ENCODE data around the gene TANGO2.
"Not testable (repeated sequence)": the region's sequence is repeated elsewhere in the genome, so short reads cannot be mapped to it uniquely, and the experiment has no call there.

The TANGO2 gene

DNA sequence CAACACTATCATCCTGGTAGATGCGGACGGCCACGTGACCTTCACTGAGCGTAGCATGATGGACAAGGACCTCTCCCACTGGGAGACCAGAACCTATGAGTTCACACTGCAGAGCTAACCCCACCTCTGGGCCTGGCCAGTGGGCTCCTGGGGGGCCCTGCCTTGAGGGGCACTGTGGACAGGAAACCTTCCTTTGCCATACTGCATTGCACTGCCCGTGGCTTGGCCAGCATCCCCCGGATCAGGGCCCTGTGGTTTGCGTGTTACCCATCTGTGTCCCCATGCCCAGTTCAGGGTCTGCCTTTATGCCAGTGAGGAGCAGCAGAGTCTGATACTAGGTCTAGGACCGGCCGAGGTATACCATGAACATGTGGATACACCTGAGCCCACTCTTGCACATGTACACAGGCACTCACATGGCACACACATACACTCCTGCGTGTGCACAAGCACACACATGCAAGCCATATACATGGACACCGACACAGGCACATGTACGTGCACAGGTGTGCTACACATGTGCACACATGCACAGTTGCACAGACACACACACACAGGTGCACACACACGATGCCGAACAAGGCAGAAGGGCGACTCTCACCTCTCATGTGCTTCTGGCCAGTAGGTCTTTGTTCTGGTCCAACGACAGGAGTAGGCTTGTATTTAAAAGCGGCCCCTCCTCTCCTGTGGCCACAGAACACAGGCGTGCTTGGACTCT, 43.8 kb downstream of the TANGO2 start:
- Histone ChIP-seq H2BK5ac (ENCODE audit: low read length) (no peak overlapping the region), H3K18ac (ENCODE audit: low read length) (no peak overlapping the region), H2AFZ (ENCODE audit: low read length) (no peak overlapping the region), H3K4me2 (ENCODE audit: insufficient read depth, low read length, poor library complexity, severe bottlenecking) (no peak overlapping the region), H3K4me3 (ENCODE audit: low read length in 2 of 2) (peak overlapping the region in 1 of 2 donors; percentile 24), H3K14ac (ENCODE audit: low read length) (no peak overlapping the region), H3K4me1 (ENCODE audit: control insufficient read depth in 2 of 2, insufficient read depth in 1 of 2, low read depth in 1 of 2, low read length in 2 of 2) (peaks cover 0 to 6% of the 10 kb centered on the region in 2 donors), H3K9me3 (replicated peaks in 1 of 2; ENCODE audit: control insufficient read depth in 2 of 2, insufficient read depth in 1 of 2, low read depth in 1 of 2, low read length in 2 of 2) (no peaks in the 10 kb centered on the region), H3K4ac (ENCODE audit: low read length) (no peak overlapping the region), H3K27ac (replicated peaks; ENCODE audit: low read length) (no peak overlapping the region), H2BK120ac (ENCODE audit: low read depth, low read length) (no peak overlapping the region), H3K79me1 (ENCODE audit: low read depth, low read length) (no peaks in the 10 kb centered on the region), H4K8ac (ENCODE audit: low read depth, low read length) (no peak overlapping the region), H3K23ac (ENCODE audit: low read depth, low read length, poor library complexity) (peak overlapping the region; percentile 67), H2BK15ac (ENCODE audit: low read length) (peak overlapping the region; percentile 37), H4K91ac (ENCODE audit: low read depth, low read length, poor library complexity) (no peak overlapping the region), H3K9ac (ENCODE audit: low read depth, low read length, poor library complexity) (peak overlapping the region; percentile 63), H2BK12ac (ENCODE audit: low read length) (peak overlapping the region; percentile 94), H2AK5ac (ENCODE audit: low read depth, low read length) (peak overlapping the region; percentile 70), H3K36me3 (replicated peaks in 1 of 2; ENCODE audit: control insufficient read depth in 2 of 2, insufficient read depth in 2 of 2, low read length in 2 of 2) (peaks cover 3 to 4% of the 10 kb centered on the region in 2 donors), H3K27me3 (ENCODE audit: control insufficient read depth in 3 of 3, insufficient read depth in 3 of 3, low read depth in 1 of 3, low read length in 3 of 3) (no peaks in the 10 kb centered on the region)
- no CpG with 5 or more reads among the region's 18 CpGs for WGBS, 2 donors (ENCODE audit: extremely low coverage in 2 of 2, insufficient read length in 2 of 2, insufficient replicate concordance in 1 of 2)
- no peak for DNase-seq (ENCODE audit: low spot score)

DNA sequence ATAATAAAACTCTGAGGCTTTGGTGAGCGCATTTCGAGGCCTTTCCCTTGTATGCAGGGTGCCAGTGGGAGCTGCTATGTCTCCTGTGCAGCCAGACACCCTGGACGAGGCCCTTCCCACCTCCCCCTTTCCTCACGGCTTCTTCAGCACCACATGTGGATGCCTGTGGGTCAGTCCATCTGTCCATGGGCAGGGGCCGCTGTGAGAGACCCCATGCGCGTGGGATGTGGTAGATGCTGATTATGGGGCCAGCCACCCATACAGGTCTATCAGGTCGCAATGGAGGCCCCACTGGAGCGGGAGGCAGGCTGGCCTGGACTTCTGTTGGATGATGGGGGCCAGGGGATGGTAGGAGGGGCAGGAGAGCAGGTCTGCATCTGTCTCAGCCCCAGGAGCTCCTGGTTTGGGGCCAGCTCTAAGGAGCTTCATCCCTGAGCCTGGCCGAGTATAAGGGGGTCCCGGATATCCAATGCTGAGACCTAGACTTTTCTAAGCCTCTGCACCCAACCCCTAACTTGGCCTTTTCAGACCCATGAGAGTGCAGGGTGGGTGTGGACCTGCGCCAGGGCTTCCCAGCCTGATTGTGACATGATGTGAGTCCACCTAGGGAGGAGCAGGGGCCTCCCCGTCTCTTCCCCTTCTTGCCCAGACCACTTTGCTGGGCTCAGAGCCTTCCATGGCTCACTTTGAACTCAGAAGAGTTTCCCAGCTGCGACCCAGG, 45.1 kb downstream of the TANGO2 start:
- H3K9me3 ChIP-seq (replicated peaks in 1 of 2; ENCODE audit: control insufficient read depth in 2 of 2, insufficient read depth in 1 of 2, low read depth in 1 of 2, low read length in 2 of 2), result no peaks in the 10 kb centered on the region
- H2BK15ac ChIP-seq (ENCODE audit: low read length), result no peak overlapping the region
- no peaks in the 10 kb centered on the region for H3K79me1 ChIP-seq (ENCODE audit: low read depth, low read length)
- no peak overlapping the region for H3K9ac ChIP-seq (ENCODE audit: low read depth, low read length, poor library complexity)
- H3K4me1 ChIP-seq (ENCODE audit: control insufficient read depth in 2 of 2, insufficient read depth in 1 of 2, low read depth in 1 of 2, low read length in 2 of 2), result peaks cover 0 to 6% of the 10 kb centered on the region in 2 donors
- H3K14ac ChIP-seq (ENCODE audit: low read length), result peak overlapping the region; percentile 31
- H2AK5ac ChIP-seq (ENCODE audit: low read depth, low read length), result no peak overlapping the region
- H4K8ac ChIP-seq (ENCODE audit: low read depth, low read length), result no peak overlapping the region
- H3K4ac ChIP-seq (ENCODE audit: low read length), result no peak overlapping the region
- H3K4me3 ChIP-seq (ENCODE audit: low read length in 2 of 2), result no peak overlapping the region
- no peak for DNase-seq (ENCODE audit: low spot score)
- no peak overlapping the region for H3K4me2 ChIP-seq (ENCODE audit: insufficient read depth, low read length, poor library complexity, severe bottlenecking)
- H4K91ac ChIP-seq (ENCODE audit: low read depth, low read length, poor library complexity), result no peak overlapping the region
- peaks cover 3 to 4% of the 10 kb centered on the region in 2 donors for H3K36me3 ChIP-seq (replicated peaks in 1 of 2; ENCODE audit: control insufficient read depth in 2 of 2, insufficient read depth in 2 of 2, low read length in 2 of 2)
- no CpG with 5 or more reads among the region's 14 CpGs for WGBS, 2 donors (ENCODE audit: extremely low coverage in 2 of 2, insufficient read length in 2 of 2, insufficient replicate concordance in 1 of 2)
- no peak overlapping the region for H3K18ac ChIP-seq (ENCODE audit: low read length)
- peak overlapping the region; percentile 25 for H3K23ac ChIP-seq (ENCODE audit: low read depth, low read length, poor library complexity)
- H2BK120ac ChIP-seq (ENCODE audit: low read depth, low read length), result no peak overlapping the region
- H3K27me3 ChIP-seq (ENCODE audit: control insufficient read depth in 3 of 3, insufficient read depth in 3 of 3, low read depth in 1 of 3, low read length in 3 of 3), result no peaks in the 10 kb centered on the region
- no peak overlapping the region for H2BK5ac ChIP-seq (ENCODE audit: low read length)
- H3K27ac ChIP-seq (replicated peaks; ENCODE audit: low read length), result no peak overlapping the region
- no peak overlapping the region for H2AFZ ChIP-seq (ENCODE audit: low read length)
- H2BK12ac ChIP-seq (ENCODE audit: low read length), result peak overlapping the region; percentile 41

- H2BK12ac ChIP-seq (ENCODE audit: low read length), result no peak overlapping the region
- no peak for DNase-seq (ENCODE audit: low spot score)
- no peak overlapping the region for H2AFZ ChIP-seq (ENCODE audit: low read length)
- H3K4me1 ChIP-seq (ENCODE audit: control insufficient read depth in 2 of 2, insufficient read depth in 1 of 2, low read depth in 1 of 2, low read length in 2 of 2), result peaks cover 0 to 2% of the 10 kb centered on the region in 2 donors
- H3K23ac ChIP-seq (ENCODE audit: low read depth, low read length, poor library complexity), result peak overlapping the region; percentile 25
- H3K27me3 ChIP-seq (ENCODE audit: control insufficient read depth in 3 of 3, insufficient read depth in 3 of 3, low read depth in 1 of 3, low read length in 3 of 3), result no peaks in the 10 kb centered on the region
- no peak overlapping the region for H3K9ac ChIP-seq (ENCODE audit: low read depth, low read length, poor library complexity)
- H3K4me3 ChIP-seq (ENCODE audit: low read length in 2 of 2), result no peak overlapping the region
- H2BK120ac ChIP-seq (ENCODE audit: low read depth, low read length), result no peak overlapping the region
- H3K4me2 ChIP-seq (ENCODE audit: insufficient read depth, low read length, poor library complexity, severe bottlenecking), result no peak overlapping the region
- no peak overlapping the region for H3K14ac ChIP-seq (ENCODE audit: low read length)
- no CpG with 5 or more reads among the region's 11 CpGs for WGBS, 2 donors (ENCODE audit: extremely low coverage in 2 of 2, insufficient read length in 2 of 2, insufficient replicate concordance in 1 of 2)
- H2BK5ac ChIP-seq (ENCODE audit: low read length), result no peak overlapping the region
- H3K9me3 ChIP-seq (replicated peaks in 1 of 2; ENCODE audit: control insufficient read depth in 2 of 2, insufficient read depth in 1 of 2, low read depth in 1 of 2, low read length in 2 of 2), result no peaks in the 10 kb centered on the region
- H3K36me3 ChIP-seq (replicated peaks in 1 of 2; ENCODE audit: control insufficient read depth in 2 of 2, insufficient read depth in 2 of 2, low read length in 2 of 2), result peaks cover 3 to 4% of the 10 kb centered on the region in 2 donors
- H4K8ac ChIP-seq (ENCODE audit: low read depth, low read length), result peak overlapping the region; percentile 43
- H3K4ac ChIP-seq (ENCODE audit: low read length), result no peak overlapping the region
- no peak overlapping the region for H3K18ac ChIP-seq (ENCODE audit: low read length)
- no peak overlapping the region for H3K27ac ChIP-seq (replicated peaks; ENCODE audit: low read length)
- H2AK5ac ChIP-seq (ENCODE audit: low read depth, low read length), result peak overlapping the region; percentile 21
- no peak overlapping the region for H2BK15ac ChIP-seq (ENCODE audit: low read length)
- no peaks in the 10 kb centered on the region for H3K79me1 ChIP-seq (ENCODE audit: low read depth, low read length)
- no peak overlapping the region for H4K91ac ChIP-seq (ENCODE audit: low read depth, low read length, poor library complexity)
Measured at GRCh38 chr22:20066617-20067383, 45.9 kb downstream of the TANGO2 start.

- H3K23ac ChIP-seq (ENCODE audit: low read depth, low read length, poor library complexity); H3K4me2 ChIP-seq (ENCODE audit: insufficient read depth, low read length, poor library complexity, severe bottlenecking); H2BK12ac ChIP-seq (ENCODE audit: low read length); DNase-seq (ENCODE audit: low spot score); H2BK120ac ChIP-seq (ENCODE audit: low read depth, low read length); H3K9me3 ChIP-seq (replicated peaks in 1 of 2; ENCODE audit: control insufficient read depth in 2 of 2, insufficient read depth in 1 of 2, low read depth in 1 of 2, low read length in 2 of 2); H3K18ac ChIP-seq (ENCODE audit: low read length); H3K4me3 ChIP-seq (ENCODE audit: low read length in 2 of 2); H3K14ac ChIP-seq (ENCODE audit: low read length); H2BK5ac ChIP-seq (ENCODE audit: low read length); H3K36me3 ChIP-seq (replicated peaks in 1 of 2; ENCODE audit: control insufficient read depth in 2 of 2, insufficient read depth in 2 of 2, low read length in 2 of 2); H3K9ac ChIP-seq (ENCODE audit: low read depth, low read length, poor library complexity); H3K79me1 ChIP-seq (ENCODE audit: low read depth, low read length); H2AFZ ChIP-seq (ENCODE audit: low read length); H4K91ac ChIP-seq (ENCODE audit: low read depth, low read length, poor library complexity); H3K4ac ChIP-seq (ENCODE audit: low read length); H3K4me1 ChIP-seq (ENCODE audit: control insufficient read depth in 2 of 2, insufficient read depth in 1 of 2, low read depth in 1 of 2, low read length in 2 of 2); H4K8ac ChIP-seq (ENCODE audit: low read depth, low read length); H3K27ac ChIP-seq (replicated peaks; ENCODE audit: low read length); H2BK15ac ChIP-seq (ENCODE audit: low read length); H2AK5ac ChIP-seq (ENCODE audit: low read depth, low read length); H3K27me3 ChIP-seq (ENCODE audit: control insufficient read depth in 3 of 3, insufficient read depth in 3 of 3, low read depth in 1 of 3, low read length in 3 of 3): not testable (repeated sequence)
- no CpG with 5 or more reads among the region's 3 CpGs for WGBS, 2 donors (ENCODE audit: extremely low coverage in 2 of 2, insufficient read length in 2 of 2, insufficient replicate concordance in 1 of 2)
Measured at GRCh38 chr22:20067384-20067682, 46.4 kb downstream of the TANGO2 start.
